Measurements from ENCODE around the gene SPOCK3.

The SPOCK3 gene

DNA sequence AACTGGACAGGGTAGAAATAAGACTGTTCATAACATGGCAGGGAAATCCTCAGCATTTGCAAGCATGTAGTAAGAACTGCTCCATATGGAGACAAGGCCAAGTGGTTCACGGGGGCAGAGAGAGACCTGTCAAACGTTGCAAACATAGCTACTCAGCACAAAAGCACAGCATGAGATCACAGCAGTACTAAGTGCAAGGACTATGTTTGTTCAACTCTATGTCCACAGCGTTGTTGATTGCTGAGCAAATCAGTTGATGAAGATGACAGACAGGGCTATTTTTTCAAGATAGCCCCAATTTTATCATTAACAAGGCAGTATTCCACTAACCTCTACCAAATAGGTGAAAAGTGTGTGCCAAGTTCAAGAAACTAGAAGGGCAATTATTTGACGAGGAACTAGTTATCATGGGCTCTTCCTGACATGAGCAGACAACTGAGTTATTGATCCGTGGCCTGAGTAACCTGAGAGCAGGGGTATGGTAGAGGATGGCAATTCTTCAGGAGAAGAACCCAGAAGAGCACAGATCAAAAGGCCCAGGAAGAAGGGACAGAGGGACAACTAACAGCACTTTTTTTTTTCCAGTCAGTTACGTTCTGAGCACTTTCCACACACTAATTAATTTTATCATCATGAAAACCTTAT lies 57.4 kb downstream of the SPOCK3 start:
- no peak for DNase-seq (ENCODE audit: low read depth in 1 of 2, low spot score in 1 of 2)

DNA sequence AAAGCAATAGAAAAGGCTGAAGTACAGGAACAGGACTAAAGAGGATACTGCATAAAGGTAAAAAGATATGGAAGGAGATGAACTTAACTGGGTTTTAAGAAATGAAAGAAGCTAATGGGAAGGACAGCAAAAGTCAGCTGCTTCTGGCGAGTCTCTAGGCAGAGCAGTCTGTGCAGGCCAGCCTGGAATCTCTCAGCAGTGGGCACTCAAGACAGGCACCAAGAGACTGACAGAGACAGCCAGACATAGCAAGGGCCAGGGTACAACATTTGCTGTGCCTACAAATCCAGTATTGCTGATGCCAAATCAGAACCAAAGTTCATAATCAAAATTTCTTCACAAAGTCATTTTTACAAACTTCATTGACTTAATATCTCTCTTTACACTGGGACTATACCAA lies 62.4 kb downstream of the SPOCK3 start:
- DNase-seq (ENCODE audit: low read depth in 1 of 2, low spot score in 1 of 2): no peak

DNA sequence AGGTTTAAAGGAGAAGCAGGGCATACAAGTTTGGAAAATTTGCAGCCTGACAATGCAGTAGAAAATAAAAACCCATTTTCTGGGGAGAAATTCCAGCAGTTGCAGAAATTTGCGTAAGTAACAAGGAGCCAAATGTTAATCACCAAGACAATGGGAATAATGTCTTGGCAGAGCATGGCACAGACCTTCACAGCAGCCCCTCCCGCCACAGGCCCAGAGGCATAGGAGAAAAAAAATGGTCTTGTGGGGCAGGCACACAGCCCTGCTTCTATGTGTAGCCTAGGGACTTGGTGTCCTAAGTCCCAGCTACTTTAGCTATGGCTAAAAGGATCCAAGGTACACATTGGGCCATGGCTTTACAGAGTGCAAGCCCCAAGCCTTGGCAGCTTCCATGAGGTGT lies 65.7 kb downstream of the SPOCK3 start:
- no peak for DNase-seq (ENCODE audit: low read depth in 1 of 2, low spot score in 1 of 2)

DNA sequence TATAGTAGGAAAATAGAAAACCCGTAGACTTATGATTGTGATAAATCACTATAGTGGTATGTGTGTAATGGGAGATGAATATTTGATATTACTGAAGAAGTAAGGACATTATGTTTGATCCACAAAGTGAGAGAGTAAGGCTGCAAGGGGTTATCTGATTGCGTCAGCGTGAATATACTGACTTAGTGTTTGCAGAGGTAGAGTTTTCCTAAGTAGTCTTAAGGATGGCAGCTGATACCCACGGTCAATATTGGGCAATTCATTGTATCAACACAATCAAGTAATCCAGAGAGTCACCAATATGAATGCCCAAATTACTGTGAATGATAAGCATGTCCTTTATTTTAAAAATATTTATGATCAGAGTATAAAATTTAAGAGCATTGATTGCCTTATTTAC lies 83.7 kb downstream of the SPOCK3 start:
- no peak for DNase-seq (ENCODE audit: low read depth in 1 of 2, low spot score in 1 of 2)

DNA sequence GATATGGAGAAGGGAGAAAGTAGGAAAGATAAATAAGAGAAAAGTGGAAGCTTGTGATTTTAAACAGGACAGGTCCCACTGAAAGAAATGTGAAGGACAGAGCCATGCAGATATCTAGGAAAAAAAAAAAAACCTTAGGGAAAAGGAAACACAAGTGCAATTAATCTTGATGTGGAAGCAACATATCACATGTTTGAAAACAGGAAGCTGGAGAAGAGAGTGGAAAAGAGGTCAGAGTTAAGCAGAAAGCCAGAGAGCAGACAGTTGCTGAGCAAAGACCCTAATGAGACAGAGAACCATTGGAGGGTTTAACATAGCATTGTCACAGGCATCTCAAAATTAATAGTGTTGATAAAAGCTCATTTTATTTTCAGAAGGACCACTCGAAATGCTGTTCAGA lies 89.7 kb downstream of the SPOCK3 start:
- DNase-seq (ENCODE audit: low read depth in 1 of 2, low spot score in 1 of 2): no peak

DNA sequence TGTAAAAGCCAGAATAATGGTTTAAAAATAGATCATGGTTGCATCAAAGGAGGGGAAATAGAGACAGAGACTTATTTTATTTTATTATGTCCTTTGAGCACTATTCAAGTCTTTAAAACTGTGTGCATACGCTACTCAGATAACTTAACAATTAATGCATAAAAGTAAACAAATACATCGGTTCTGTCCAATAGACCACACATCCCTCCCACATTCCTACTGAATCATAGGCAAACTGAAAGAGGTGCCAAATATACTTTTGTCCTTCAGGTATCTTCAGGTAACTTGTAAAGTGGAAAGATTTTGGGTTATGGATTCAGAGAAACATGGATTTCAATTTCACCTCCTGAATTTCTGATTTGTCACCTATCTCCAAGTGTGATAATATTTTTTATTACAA lies 91.3 kb downstream of the SPOCK3 start:
- DNase-seq (ENCODE audit: low read depth in 1 of 2, low spot score in 1 of 2): no peak

DNA sequence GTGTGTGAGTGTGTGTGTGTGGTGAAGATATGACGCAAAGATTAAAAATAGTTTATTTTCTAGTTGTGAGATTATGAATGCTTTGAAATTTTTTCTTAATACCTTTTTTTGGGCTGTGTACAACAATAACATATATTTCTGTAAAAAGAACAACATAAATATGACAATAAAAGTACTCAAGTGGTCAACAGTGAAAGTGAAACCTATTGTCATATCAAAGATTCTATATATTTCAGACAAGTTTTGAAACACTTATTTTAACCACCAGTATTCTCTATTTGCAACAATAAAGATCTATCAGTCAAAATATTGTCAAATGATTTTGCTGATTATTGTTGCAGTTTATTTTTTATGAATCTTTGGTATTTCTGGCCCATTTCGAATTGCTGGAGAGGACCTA lies 98.0 kb downstream of the SPOCK3 start:
- DNase-seq (ENCODE audit: low read depth in 1 of 2, low spot score in 1 of 2): no peak

DNA sequence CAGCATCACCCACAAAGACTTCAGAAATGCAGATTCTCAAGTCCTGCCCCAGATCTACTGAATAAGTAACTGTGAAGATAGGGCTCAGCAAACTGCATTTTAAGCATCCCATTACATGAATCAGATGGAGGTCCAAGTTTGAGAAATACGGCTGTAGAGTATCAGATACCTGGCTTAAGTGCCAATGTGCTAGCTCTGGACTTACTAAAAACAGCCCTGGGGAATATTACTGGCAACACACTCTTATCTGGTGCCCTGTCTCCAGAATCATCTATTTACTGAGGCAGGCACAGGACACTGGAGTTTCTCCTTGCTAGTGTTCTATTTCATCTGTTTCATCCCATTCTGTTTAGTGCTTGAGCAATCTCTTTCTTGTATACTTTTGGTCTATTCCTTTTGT lies 105.1 kb downstream of the SPOCK3 start:
- no peak for DNase-seq (ENCODE audit: low read depth in 1 of 2, low spot score in 1 of 2)

DNA sequence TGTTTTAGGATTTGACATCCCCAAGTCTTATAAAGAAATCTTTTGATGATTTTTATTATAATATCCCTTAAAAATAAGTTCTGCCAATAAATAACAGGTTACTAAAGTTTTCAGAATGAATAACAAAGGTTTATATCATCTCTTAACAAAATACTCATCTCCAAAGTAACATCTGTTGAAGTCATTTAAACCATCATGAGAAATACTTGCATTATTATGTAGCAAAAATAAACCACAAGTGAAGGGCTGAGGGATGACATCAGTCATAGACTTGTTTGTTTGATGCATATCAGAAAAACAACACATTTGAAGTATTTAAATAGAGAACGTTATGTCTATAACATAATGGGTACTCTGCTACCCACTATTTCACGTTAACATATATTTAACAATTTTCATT lies 114.9 kb downstream of the SPOCK3 start:
- no peak for DNase-seq (ENCODE audit: low read depth in 1 of 2, low spot score in 1 of 2)

DNA sequence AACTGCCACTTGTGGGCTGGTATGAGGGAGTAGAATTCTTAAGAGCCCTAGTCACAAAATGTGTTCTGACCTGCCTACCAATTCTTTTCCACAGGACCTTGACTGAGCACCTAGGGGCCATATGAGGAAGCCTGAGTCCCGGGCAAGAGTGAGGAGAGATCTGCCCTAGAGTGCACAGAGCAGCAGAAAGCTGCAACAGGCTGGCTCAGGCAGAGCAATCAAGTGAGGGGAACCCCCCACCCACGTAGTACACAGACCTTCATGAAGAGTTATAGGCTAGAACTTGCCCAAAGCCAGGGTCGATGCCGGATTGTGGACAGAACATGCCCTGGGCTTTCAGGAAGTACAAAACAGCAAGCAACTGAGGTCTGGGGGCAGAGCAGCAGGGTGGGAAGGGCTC lies 117.0 kb downstream of the SPOCK3 start:
- DNase-seq (ENCODE audit: low read depth in 1 of 2, low spot score in 1 of 2): no peak

DNA sequence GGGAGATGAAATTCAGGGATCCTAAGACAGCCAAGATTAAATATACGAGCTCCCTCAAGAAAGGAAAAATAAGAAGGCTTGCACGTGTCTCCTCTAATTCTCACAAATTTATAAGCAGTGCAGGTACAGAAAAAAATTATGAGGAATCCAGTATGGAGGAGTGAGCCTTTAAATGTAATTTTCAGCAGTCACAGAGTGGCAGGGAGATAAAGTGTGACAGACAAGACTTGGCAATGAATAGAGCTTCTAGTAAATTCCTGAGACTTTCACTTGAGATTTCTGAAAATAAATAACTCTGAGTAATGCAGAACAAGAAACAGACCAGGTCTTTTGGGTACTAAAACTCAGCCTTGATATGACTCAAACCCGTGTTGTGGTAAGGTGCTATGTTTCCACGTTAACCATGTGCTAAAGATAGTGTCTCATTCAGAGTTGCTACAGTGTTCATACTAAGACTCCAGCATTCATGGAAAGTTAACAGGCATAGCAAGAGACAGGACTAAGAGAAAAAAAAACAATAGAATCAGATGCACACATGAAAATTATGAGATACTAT lies 119.8 kb downstream of the SPOCK3 start:
- no peak for DNase-seq (ENCODE audit: low read depth in 1 of 2, low spot score in 1 of 2)

DNA sequence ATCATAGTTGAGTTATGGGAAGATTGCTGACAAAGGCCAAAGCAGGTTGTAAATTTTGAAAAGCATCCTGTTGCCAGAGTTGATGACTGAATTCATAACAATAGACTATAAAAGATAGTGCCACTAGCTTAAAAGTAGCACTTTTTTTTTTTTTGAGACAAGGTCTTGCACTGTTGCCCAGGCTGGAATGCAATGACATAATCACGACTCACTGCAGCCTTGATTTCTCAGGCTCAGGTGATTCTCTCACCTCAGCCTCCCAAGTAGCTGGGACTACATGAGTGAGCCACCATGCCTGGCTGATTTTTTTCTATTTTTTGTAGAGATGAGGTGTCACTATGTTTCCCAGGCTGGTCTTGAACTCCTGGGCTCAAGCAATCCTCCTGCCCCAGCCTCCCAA lies 122.7 kb downstream of the SPOCK3 start:
- DNase-seq (ENCODE audit: low read depth in 1 of 2, low spot score in 1 of 2): no peak

DNA sequence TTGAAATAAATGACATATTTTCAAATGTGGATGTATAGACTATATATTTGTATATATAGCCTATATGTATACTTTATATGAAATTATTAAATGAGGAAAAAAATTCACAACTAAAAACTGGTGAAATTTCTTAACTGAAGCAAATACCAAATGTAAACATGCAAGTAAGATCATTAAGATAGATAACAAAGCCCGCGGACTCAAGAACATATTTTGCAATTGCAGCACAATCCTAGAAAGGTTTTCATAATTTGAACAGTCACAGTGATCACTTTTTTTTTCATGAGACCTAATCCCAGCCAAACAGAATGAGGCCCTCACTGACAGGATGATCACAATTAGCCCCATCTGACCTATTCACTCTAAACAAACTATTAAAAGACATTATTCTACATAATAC lies 123.2 kb downstream of the SPOCK3 start:
- DNase-seq (ENCODE audit: low read depth in 1 of 2, low spot score in 1 of 2): no peak

DNA sequence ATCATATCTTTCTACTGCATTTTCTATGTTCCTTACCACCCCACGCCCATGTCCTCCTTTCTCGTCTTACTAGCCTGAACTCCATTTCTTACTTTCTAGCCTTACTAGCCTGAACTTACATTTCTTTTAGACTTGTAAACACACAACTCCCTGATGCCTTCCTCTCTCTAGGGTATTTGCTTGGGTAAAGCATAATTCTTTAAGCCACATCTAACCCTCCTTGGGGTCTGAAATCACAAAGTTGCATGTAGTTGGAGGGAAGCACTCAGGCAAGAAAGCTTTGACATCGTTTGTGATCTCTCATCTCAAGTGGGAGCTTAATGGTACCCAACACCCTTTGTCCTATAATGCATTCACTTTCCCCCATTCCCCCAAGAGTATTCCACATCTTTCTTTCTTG lies 124.4 kb downstream of the SPOCK3 start:
- DNase-seq (ENCODE audit: low read depth in 1 of 2, low spot score in 1 of 2): no peak

DNA sequence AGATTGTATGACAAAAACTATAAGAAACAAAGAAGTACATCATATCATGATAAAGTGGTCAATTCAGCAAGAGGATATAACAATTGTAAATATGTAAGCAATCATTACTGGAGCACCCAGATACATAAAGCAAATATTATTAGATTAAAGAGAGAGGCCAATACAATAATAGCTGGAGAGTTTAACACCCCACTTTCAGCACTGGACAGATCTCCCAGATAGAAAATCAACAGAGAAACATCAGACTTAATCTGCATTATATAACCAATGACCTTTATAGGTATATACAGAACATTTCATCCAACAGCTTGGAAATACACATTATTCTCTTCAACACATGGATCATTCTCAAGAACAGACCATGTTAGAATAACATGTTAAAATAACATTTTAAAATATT lies 128.4 kb downstream of the SPOCK3 start:
- no peak for DNase-seq (ENCODE audit: low read depth in 1 of 2, low spot score in 1 of 2)

DNA sequence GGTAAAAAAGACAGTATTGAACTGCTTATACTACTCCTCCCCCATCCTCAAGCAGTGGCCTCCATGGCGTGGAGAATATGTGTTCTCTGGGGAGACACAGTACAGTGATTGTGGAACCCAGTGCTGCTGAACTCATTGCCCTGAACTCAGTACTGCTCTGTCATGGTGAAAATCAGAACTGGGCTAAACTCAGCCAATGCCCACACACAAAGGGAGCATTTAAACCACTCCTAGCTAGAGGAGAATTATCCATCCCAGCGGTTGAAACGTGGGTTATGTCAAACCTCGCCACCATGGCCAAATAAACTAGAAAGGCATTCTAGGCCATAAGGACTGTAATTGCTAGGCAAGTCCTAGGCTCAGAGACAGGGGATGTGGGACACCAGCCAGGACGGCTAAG lies 131.8 kb downstream of the SPOCK3 start:
- no peak for DNase-seq (ENCODE audit: low read depth in 1 of 2, low spot score in 1 of 2)

DNA sequence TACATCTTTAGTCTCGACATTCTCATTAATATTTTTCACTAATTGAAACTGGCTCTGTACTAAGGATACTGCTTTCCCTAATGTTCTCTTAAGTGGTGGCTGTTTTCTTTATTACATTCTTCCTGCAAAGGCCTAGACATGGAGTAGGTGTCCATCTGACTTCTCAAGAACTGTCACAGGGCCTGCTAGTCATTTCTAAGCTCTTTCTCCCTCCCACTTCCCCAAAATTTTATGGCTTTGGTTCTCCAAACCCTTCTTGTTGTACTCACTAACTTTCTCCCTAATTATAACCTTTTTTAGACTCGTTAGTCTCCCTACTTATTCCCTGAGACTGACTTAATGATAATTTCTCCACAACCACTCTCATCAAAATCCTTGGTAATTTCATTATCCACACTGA lies 133.3 kb downstream of the SPOCK3 start:
- no peak for DNase-seq (ENCODE audit: low read depth in 1 of 2, low spot score in 1 of 2)

DNA sequence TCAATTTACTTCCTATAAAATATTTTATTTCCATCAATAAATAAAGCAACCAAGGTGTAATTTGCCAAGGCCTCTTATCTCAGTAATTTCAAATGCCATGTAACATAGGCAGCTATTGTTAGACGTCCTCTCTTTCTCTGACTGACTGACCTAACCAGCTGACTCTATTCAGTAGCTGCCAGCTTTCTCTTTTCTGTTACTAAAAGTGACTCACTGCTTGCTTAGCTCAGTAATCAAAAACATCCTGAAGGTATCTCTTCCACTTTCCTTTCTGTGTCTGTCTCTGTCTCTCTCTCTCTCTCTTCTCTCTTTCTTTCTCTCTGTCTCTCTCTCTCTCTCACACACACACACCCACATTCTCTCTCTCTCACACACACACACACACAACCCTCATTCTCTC lies 134.2 kb downstream of the SPOCK3 start:
- DNase-seq (ENCODE audit: low read depth in 1 of 2, low spot score in 1 of 2): no peak

DNA sequence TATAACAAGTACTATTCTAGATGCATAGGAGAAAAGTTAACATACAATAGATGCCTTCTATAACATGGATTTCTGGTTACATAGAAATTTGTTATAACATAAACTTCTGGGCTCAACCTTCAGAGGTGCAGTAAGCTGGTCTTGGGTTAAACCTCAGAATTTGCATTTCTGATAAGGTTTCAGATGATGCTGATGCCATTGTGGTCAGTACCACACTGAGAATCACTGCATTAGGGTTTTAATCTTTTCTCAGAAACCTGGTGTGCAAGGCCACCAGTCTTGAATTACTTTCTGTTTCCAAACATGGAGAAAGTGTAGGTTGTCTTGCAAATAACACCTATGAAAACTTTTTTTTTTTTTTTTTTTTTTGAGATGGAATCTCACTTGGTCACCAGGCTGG lies 146.2 kb downstream of the SPOCK3 start:
- DNase-seq (ENCODE audit: low read depth in 1 of 2, low spot score in 1 of 2): no peak

DNA sequence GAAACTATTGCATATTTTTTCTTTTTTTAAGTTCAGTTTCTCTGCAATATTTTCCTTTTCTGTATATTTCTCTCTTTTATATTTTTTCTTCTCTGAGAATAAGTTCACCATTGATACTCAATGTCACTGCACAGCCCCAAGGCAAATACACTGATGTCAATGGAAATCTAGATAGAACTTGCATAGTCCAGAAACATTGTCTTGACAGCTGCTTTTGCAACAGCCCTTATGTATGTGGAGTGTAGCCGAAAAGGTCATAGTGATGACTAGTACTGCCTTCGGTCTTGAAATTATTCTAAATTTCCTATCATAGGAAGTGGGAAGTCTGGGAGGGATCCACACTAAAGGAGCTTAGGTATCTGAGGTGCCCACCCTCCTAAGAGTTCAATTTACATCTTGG lies 150.0 kb downstream of the SPOCK3 start:
- no peak for DNase-seq (ENCODE audit: low read depth in 1 of 2, low spot score in 1 of 2)

DNA sequence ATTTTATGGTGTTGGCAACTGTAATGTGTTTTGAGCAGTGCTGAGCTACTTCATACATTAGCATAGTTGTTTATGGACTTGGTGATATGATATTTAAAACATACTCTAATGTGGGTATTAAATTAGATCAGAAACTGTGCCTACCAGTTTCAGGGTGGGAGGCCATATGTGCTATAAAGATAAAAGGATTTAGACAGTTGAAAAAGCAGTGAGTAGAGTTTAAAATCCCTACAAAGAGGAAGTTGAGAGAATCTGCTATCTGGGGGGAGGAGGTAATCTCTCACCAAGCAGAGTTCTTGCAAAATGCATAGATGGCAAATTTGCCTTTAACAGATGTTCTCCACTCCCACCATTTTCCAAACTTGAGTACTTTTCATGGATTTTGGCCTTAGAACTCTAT lies 154.5 kb downstream of the SPOCK3 start:
- no peak for DNase-seq (ENCODE audit: low read depth in 1 of 2, low spot score in 1 of 2)

DNA sequence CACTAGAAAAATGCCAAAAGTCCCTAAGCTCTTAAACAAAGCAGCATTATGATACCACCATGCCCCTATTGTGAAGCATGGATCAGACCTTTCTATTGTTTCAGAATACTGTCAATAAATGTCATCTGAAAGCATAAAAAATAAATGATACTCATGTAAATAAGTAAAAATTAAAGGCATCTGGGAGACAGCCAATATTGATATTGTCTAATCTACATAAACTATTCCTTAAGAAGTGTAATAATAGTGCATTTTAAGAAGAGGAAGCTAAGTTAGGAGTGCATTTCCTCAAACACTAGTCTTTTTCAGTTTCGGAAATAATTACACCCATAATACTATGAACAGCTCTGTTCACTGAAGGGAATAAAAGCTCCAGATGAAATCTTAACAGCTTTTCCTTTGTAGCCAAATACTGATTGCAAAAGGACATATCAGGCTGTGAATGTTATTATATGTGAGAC lies 181.6 kb downstream of the SPOCK3 start:
- DNase-seq (ENCODE audit: low read depth in 1 of 2, low spot score in 1 of 2): no peak

DNA sequence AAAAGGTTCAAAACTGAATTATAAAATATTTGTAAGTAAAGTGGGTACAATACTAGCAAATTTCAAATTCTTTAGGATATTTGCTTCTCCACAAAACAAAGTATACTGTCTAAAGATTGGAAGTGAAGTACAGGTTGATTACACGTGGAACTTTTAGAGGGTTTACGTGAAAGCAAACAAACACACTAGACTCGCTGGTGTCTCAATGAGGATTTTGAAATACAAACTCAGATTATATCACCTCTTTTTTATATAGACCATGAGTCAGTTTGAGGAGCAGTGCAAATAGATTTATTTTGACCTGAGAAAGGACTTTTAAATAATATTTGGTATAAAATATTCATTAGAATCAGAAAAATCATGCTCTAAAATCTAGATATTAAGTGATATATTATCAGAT lies 185.0 kb downstream of the SPOCK3 start:
- DNase-seq (ENCODE audit: low read depth in 1 of 2, low spot score in 1 of 2): no peak

DNA sequence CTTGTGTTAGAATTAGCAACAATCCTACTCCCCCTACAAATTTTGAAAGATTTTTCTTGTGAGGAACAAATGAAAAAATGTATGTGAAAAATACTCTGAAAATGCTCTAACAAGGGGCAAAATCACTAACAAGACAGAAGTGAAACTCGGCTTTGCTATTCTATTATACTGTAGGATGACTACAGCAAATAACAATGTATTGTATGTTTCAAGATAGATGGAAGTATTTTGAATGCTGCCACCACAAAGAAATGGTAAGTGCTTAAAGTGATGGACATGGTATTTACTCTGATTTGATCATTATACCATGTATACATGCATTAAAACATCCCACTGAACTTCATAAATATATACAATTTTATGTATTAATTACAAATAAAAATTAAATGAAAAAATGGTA lies 192.8 kb downstream of the SPOCK3 start:
- no peak for DNase-seq (ENCODE audit: low read depth in 1 of 2, low spot score in 1 of 2)
